NCI-H510A (cell line): ENCODE results near the gene AKR1B1.

Source experiments
- DNase-seq: peaks from one replicate; lab custom pipeline; 2025; lab: John Stamatoyannopoulos, UW

Gene AKR1B1

DNA sequence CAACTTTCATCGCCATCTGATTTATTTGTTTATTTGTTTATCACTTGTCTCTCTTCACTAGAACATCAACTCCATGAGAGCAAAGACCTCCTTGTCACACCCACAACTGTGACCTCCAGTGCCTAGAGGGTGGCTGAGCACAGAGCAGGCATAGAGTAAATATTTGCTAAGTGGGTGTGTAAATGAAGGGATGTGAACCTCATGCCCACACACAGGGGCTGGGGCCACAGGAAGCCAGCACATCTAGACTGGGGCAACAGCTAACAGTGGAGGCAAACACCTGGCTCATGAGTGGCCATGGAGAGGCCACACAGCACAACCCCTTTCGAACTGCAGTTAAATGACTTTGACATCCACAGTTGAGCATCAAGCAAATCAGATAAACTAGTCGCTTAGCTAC lies 39.8 kb downstream of the AKR1B1 start:
- DNase-seq: no peak

DNA sequence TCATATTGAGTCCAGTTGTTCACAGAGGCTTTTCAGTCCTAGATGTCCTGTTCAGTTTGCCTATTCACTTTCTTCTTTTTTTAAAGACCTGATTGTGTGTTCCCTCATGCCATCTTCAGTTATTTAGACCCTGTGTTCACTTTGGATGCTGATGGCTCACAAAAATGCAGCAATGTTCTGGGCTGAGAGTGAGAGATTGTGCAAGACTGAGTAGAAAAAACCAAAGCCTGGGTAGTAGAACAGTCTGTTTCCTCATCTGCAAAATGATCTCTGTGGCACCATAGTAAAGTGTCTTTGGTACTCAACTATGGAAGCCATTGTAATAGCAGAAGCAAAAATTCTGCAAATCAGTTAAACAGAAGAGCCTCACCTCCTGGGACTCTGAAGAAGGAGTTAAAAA lies 43.2 kb downstream of the AKR1B1 start:
- no peak for DNase-seq

DNA sequence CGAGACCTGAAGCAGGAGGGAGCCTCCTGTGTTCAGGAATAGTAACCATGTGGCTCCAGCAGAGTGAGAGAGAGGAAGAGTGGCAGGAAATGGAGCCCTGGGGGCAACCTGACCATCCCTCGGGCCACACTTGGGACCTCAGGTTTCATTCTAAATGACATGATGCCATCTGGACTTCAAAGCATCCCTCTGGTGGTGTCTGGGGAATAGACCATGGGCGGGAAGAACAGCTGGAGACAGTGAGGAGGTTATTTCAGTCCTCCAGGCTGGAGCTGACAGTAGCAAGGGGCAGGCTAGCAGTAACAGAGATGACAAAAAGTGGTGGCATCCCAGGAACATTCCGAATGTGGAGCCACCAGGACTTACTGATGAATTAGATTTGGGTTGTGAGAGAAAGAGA lies 44.8 kb downstream of the AKR1B1 start:
- no peak for DNase-seq

DNA sequence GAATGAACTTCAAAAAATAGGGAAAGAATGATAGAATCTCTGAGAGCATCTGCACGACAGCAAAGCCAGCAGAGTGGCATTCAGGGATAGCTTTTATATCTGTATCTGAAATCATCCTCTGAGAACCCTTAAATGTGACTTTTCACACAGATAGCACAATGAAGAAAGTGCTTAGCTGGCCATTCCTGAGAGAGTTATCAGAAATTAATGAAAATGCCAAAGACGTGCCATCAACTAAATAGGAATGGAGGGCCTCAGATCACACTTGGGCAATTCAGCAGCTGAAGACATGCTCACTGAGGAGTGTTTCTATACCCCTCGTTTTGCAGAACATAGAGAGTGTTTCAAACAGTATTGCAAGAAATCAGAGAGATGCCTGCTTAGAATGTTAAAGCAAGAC lies 51.6 kb downstream of the AKR1B1 start:
- no peak for DNase-seq

DNA sequence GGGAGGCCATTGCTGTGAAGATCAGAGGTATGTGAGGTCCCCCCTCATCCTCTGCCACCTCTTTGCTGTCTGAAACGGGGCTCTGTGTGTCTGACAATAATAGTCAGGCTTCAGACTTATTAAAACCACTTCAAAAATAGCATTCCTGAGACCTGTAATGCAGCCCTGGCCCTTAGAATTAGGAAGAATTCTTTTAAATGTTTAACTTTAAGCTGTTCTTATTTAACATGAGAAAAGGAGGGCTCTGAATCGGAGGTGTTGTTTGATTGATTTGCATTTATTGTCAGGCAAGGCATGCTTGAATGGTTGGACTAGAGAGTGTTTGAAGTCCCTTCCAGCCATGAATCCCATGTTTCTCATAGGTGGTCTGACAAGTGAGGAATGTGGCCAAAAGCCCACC lies 52.5 kb downstream of the AKR1B1 start:
- DNase-seq: no peak

DNA sequence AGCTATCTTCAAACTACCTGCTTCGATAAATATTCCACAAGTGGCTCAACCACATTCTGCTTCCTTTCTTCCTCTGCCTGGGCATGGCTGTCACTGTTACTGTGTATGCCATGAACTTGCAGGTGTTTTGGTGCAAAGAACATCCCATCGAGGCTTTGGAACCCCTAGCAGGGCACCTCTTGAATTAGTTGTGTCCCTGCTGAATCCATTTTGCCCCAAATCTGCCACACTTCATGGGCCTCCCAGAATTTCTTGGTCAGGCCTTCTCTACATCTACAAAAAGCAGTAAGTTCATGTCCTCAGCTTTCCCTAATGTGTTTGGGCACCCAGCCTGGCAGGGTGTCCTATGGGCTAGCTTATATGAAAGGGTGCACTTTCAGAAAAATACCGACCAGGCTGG lies 53.6 kb downstream of the AKR1B1 start:
- no peak for DNase-seq

DNA sequence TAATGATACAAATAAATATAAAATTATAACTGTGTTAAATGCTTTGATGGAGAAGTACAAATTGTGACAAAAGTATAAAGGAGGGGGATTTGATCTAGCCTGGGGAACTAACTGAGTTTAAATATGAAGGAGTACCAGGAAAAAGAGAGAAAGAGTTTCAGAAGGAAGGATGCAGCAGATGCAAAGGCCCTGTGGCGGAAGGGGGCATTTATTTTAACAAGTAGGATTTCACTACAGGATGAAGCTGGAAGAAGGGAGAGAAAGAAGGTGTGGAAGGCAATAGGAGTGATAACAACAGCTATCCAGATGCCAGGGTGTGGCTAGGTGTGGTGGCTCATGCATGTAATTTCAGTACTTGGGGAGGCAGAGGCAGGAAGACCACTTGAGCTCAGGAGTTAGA lies 55.8 kb downstream of the AKR1B1 start:
- DNase-seq: no peak

DNA sequence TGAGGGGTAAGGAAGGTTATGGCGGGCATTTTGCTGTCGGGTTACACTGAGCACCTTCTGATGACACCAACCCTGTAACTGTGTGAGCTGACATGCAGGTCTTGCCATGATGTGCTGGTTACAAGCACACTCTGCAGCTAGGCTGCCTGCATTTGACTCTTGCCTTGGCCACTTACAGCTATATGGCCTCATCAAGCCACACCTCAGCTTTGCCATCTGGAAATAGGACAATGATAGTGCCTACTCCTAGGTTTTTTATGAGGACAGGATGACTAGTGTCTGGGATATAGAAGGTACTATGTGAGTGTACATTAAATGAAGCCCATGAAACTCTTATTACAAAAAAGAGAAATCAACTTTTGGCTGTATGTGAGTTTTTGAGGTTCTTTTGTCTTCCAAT lies 58.0 kb downstream of the AKR1B1 start:
- DNase-seq: no peak

DNA sequence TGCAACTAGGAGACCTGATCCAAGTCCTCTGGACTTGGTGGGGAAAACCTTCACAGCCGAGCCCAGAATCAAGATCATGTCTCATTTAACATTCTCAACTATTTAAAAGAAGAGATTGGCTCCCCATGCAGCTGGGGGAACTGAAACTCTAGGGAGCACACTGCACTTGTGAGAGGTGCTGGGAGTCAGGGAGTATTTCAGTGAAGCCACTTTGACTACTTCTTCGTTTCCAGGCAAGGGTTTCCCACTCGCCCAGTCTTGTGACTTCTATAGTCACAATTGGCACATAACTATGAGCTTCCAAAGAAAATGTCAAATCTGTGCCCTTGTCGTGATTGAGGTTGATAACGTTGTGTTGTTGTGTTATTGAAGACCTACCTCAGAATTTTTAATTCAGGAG lies 62.9 kb downstream of the AKR1B1 start:
- DNase-seq: no peak

DNA sequence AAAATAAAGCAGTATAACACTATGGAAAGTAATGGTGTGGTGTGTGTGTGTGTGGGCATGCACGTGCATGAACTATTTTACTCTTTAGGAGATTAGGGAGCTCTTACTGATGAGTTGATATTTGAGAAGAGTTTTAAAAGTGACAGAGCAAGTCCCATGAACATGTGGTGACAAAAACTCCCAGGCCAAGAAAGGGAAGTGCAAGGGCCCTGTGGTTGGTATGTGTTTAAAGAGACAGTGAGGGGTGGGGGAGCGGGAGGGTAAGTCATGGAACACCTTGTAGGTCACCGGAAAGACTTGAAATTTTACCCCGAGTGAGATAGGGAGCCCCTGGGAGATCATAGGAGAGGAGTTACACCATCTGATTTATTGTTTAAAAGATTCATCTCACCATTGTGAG lies 63.3 kb downstream of the AKR1B1 start:
- no peak for DNase-seq

DNA sequence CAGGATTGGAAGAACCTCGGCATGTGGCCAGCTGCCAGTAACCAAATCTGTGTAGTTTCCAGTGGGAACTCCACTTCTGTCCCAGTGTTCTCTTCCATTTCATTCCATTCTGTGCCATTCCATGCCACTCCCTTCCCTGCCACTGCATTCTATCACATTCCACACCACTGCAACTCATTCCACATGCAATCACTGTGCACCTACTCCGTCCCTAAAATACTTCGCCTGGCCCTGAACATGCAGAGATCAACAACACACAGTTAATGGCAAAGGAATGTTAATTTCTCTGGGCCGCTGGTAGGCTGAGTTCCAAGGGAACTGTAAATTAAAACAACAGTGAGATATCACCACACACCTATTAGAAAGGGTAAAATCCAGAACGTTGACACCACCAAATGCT lies 64.8 kb downstream of the AKR1B1 start:
- DNase-seq: no peak
